ENCODE results near the gene NCOR1. TPM values are rescaled to one million over a fixed set of nuclear protein-coding genes. Genes with fewer than 3 reads are reported as not detected.
"Not testable (repeated sequence)": the region's sequence is repeated elsewhere in the genome, so short reads cannot be mapped to it uniquely, and the experiment has no call there.

NCOR1 gene
- total RNA-seq, 1 donor from 2014 or later = 79.3 TPM

- no peaks in the 10 kb centered on the region for H3K27me3 ChIP-seq (ENCODE audit: control insufficient read depth, insufficient read depth, low read length)
- no peak for TF ChIP-seq CTCF (IDR thresholded peaks at IDR 0.05; ENCODE audit: insufficient read depth, low read length, poor library complexity, severe bottlenecking)
- no peaks in the 10 kb centered on the region for H3K36me3 ChIP-seq (ENCODE audit: control insufficient read depth, insufficient read depth, low read length)
- no peak overlapping the region for H3K4me3 ChIP-seq (ENCODE audit: low read depth, low read length)
- no peak for DNase-seq (ENCODE audit: low read depth)
These were observed 92.5 kb downstream of the NCOR1 start for GRCh38 chr17:16122697-16123434.

GRCh38 chr17:16121915-16122314, 93.4 kb downstream of the NCOR1 start:
- Histone ChIP-seq H3K27me3 (ENCODE audit: control insufficient read depth, insufficient read depth, low read length) (no peaks in the 10 kb centered on the region), H3K36me3 (ENCODE audit: control insufficient read depth, insufficient read depth, low read length) (peaks cover 1% of the 10 kb centered on the region), H3K4me3 (ENCODE audit: low read depth, low read length) (no peak overlapping the region)
- DNase-seq (ENCODE audit: low read depth) = no peak
- TF ChIP-seq CTCF (IDR thresholded peaks at IDR 0.05; ENCODE audit: insufficient read depth, low read length, poor library complexity, severe bottlenecking) = no peak

GRCh38 chr17:16120937-16121336, 94.4 kb downstream of the NCOR1 start:
- no peak for DNase-seq (ENCODE audit: low read depth)
- no peak for TF ChIP-seq CTCF (IDR thresholded peaks at IDR 0.05; ENCODE audit: insufficient read depth, low read length, poor library complexity, severe bottlenecking)
- H3K4me3 ChIP-seq (ENCODE audit: low read depth, low read length) = no peak overlapping the region
- H3K27me3 ChIP-seq (ENCODE audit: control insufficient read depth, insufficient read depth, low read length) = no peaks in the 10 kb centered on the region
- peaks cover 1% of the 10 kb centered on the region for H3K36me3 ChIP-seq (ENCODE audit: control insufficient read depth, insufficient read depth, low read length)

- DNase-seq (ENCODE audit: low read depth) = no peak
- Histone ChIP-seq H3K4me3 (ENCODE audit: low read depth, low read length) (no peak overlapping the region), H3K36me3 (ENCODE audit: control insufficient read depth, insufficient read depth, low read length) (peaks cover 1% of the 10 kb centered on the region), H3K27me3 (ENCODE audit: control insufficient read depth, insufficient read depth, low read length) (no peaks in the 10 kb centered on the region)
- no peak for TF ChIP-seq CTCF (IDR thresholded peaks at IDR 0.05; ENCODE audit: insufficient read depth, low read length, poor library complexity, severe bottlenecking)
These were observed 98.2 kb downstream of the NCOR1 start for GRCh38 chr17:16117149-16117548.

GRCh38 chr17:16115077-16115698, 100.1 kb downstream of the NCOR1 start:
- DNase-seq (ENCODE audit: low read depth); H3K36me3 ChIP-seq (ENCODE audit: control insufficient read depth, insufficient read depth, low read length); H3K4me3 ChIP-seq (ENCODE audit: low read depth, low read length); H3K27me3 ChIP-seq (ENCODE audit: control insufficient read depth, insufficient read depth, low read length): not testable (repeated sequence)

GRCh38 chr17:16108871-16109270, 106.5 kb downstream of the NCOR1 start:
- H3K27me3 ChIP-seq (ENCODE audit: control insufficient read depth, insufficient read depth, low read length) = no peaks in the 10 kb centered on the region
- DNase-seq (ENCODE audit: low read depth) = no peak
- H3K4me3 ChIP-seq (ENCODE audit: low read depth, low read length) = no peak overlapping the region
- H3K36me3 ChIP-seq (ENCODE audit: control insufficient read depth, insufficient read depth, low read length) = peaks cover 3% of the 10 kb centered on the region
- no peak for TF ChIP-seq CTCF (IDR thresholded peaks at IDR 0.05; ENCODE audit: insufficient read depth, low read length, poor library complexity, severe bottlenecking)

Data from kidney epithelial cell (primary cell).